SU-DHL-6 (cell line): ENCODE results near the gene STIM2.
"Not testable (repeated sequence)": the region's sequence is repeated elsewhere in the genome, so short reads cannot be mapped to it uniquely, and the experiment has no call there.

Experiments
- H2AFZ ChIP-seq: fragments of 200-600 bp; sonication (generic); 2 replicates; pipeline ENCODE4 v1.6.1; 2014; ENCODE audit warnings: low read depth, mild to moderate bottlenecking, moderate library complexity, mixed read lengths, antibody characterized with exemption, low read length; ENCODE audit not compliant: severe bottlenecking
- H3F3A ChIP-seq: fragments of 200-600 bp; shearing (Covaris generic); 2 replicates; pipeline ENCODE4 v1.6.0; 2016; ENCODE audit warnings: antibody characterized with exemption, mild to moderate bottlenecking; ENCODE audit not compliant: insufficient read depth
- H3K27ac ChIP-seq: fragments of 200-600 bp; sonication (generic); 2 replicates; pipeline ENCODE4 v1.5.1; 2016; ENCODE audit warnings: low read depth, mild to moderate bottlenecking, low read length, moderate library complexity, mixed read lengths
- H3K27me3 ChIP-seq: fragments of 200-600 bp; sonication (generic), shearing (Covaris generic); 2 replicates; pipeline ENCODE4 v1.6.0; 2014; ENCODE audit warnings: mild to moderate bottlenecking, low read length
- H3K36me3 ChIP-seq: fragments of 200-600 bp; sonication (generic); 2 replicates; pipeline ENCODE4 v1.6.1; 2014; ENCODE audit warnings: mild to moderate bottlenecking, low read length, mixed read lengths
- H3K4me2 ChIP-seq: fragments of 300-600, 200-600 bp; shearing (Covaris generic), sonication (generic); 2 replicates; pipeline ENCODE4 v1.6.0; 2014; ENCODE audit warnings: low read length, low read depth, mild to moderate bottlenecking; ENCODE audit not compliant: poor library complexity, severe bottlenecking
- H3K4me3 ChIP-seq: fragments of 200-600 bp; sonication (generic); 2 replicates; pipeline ENCODE4 v1.5.1; 2014; ENCODE audit warnings: antibody characterized with exemption, low read length, mild to moderate bottlenecking, mixed read lengths; ENCODE audit not compliant: insufficient read depth, poor library complexity, severe bottlenecking
- H3K79me2 ChIP-seq: fragments of 200-600 bp; sonication (generic); 2 replicates; pipeline ENCODE4 v1.6.1; 2014; ENCODE audit warnings: mild to moderate bottlenecking, low read length, moderate library complexity; ENCODE audit not compliant: insufficient read depth
- H3K9ac ChIP-seq: fragments of 200-600 bp; sonication (generic); 2 replicates; pipeline ENCODE4 v1.7.0; 2014; ENCODE audit warnings: mild to moderate bottlenecking, low read length
- H3K9me2 ChIP-seq: fragments of 200-600 bp; sonication (generic); replicated peaks from 2 replicates; pipeline ENCODE4 v1.6.1; 2014; ENCODE audit warnings: low read length; ENCODE audit not compliant: insufficient read depth
- H3K9me3 ChIP-seq: fragments of 200-600 bp; sonication (generic); 2 replicates; pipeline ENCODE4 v1.6.1; 2014; ENCODE audit warnings: low read length, mixed read lengths; ENCODE audit not compliant: insufficient read depth
- H4K20me1 ChIP-seq: fragments of 200-600 bp; sonication (generic); 2 replicates; pipeline ENCODE4 v1.6.1; 2014; ENCODE audit warnings: low read depth, mild to moderate bottlenecking, antibody characterized with exemption, low read length, moderate library complexity, mixed read lengths
- CTCF ChIP-seq: fragments of 200-600 bp; sonication (generic); IDR thresholded peaks from one replicate; pipeline ENCODE4 v1.5.1; 2017; ENCODE audit warnings: antibody characterized with exemption, mild to moderate bottlenecking, low read length, moderate library complexity; ENCODE audit not compliant: insufficient read depth, poor library complexity, severe bottlenecking
- EZH2phosphoT487 ChIP-seq: fragments of 200-600 bp; sonication (generic), shearing (Covaris generic); conservative IDR thresholded peaks from 2 replicates; pipeline ENCODE4 v1.6.1; 2018; ENCODE audit warnings: mild to moderate bottlenecking, antibody characterized with exemption, low read length, moderate library complexity, mixed read lengths

The STIM2 gene

DNA sequence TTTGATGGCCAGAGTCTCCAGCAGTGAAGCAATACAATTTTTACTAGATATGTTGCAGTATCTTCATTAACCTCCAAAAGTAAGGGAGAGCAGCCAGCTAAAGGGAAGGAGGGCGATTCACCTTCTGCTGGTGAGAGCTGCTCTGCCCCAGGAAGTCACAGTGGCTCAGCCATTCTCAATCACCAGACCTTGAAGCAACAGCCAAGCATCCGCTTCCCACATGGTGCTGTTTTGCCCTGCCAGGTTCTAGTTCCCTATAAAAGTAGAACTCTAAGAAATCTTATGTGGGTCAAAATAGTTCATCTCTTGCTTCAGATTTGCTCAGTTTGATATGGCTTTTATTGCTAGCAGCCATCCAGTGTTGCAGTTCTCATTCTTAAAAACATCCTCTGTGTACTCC, 166.8 kb downstream of the STIM2 start:
- Histone ChIP-seq H3K4me2 (no peak overlapping the region), H3K9ac (no peak overlapping the region), H4K20me1 (0 out of 2 replicates have a peak, but pooled peaks cover 11% of the 10 kb centered on the region), H3K27ac (no peak overlapping the region), H3F3A (peaks cover 14% of the 10 kb centered on the region; the same call in 1 of the 2 replicates), H3K9me3 (no peaks in the 10 kb centered on the region), H3K4me3 (no peak overlapping the region), H3K9me2 (no peaks in the 10 kb centered on the region), H3K79me2 (no peaks in the 10 kb centered on the region), H3K27me3 (no peaks in the 10 kb centered on the region), H3K36me3 (peaks cover 29% of the 10 kb centered on the region), H2AFZ (no peak overlapping the region)
- TF ChIP-seq EZH2phosphoT487: no peak
- TF ChIP-seq CTCF: no peak

GRCh38 chr4:27035127-27035526, 174.5 kb downstream of the STIM2 start:
- not testable (repeated sequence) for H3K27me3 ChIP-seq, H3K79me2 ChIP-seq, H3K4me3 ChIP-seq, H4K20me1 ChIP-seq, H3K9me2 ChIP-seq, H3K27ac ChIP-seq, H2AFZ ChIP-seq, H3K9me3 ChIP-seq, H3K9ac ChIP-seq, H3F3A ChIP-seq, H3K4me2 ChIP-seq, H3K36me3 ChIP-seq

GRCh38 chr4:27040356-27040755, 179.7 kb downstream of the STIM2 start:
- Histone ChIP-seq H3K9ac (no peak overlapping the region), H3K36me3 (no peaks in the 10 kb centered on the region), H3K79me2 (no peaks in the 10 kb centered on the region), H2AFZ (no peak overlapping the region), H3K9me3 (no peaks in the 10 kb centered on the region), H3K27ac (no peak overlapping the region), H3K4me3 (no peak overlapping the region), H3F3A (no peaks in the 10 kb centered on the region), H3K27me3 (no peaks in the 10 kb centered on the region), H4K20me1 (no peaks in the 10 kb centered on the region), H3K4me2 (no peak overlapping the region), H3K9me2 (no peaks in the 10 kb centered on the region)
- TF ChIP-seq EZH2phosphoT487 (no peak), CTCF (no peak)

- no peaks in the 10 kb centered on the region for H3F3A ChIP-seq
- no peak overlapping the region for H3K9ac ChIP-seq
- H3K4me2 ChIP-seq: no peak overlapping the region
- H3K36me3 ChIP-seq: no peaks in the 10 kb centered on the region
- no peak overlapping the region for H2AFZ ChIP-seq
- no peaks in the 10 kb centered on the region for H3K79me2 ChIP-seq
- no peak overlapping the region for H3K4me3 ChIP-seq
- H3K9me2 ChIP-seq: no peaks in the 10 kb centered on the region
- no peaks in the 10 kb centered on the region for H3K9me3 ChIP-seq
- H3K27me3 ChIP-seq: no peaks in the 10 kb centered on the region
- TF ChIP-seq EZH2phosphoT487 (no peak), CTCF (no peak)
- H3K27ac ChIP-seq: no peak overlapping the region
- H4K20me1 ChIP-seq: no peaks in the 10 kb centered on the region
Observed at GRCh38 chr4:27042411-27042810, 181.8 kb downstream of the STIM2 start.
